NB4 (cell line): Measurements from ENCODE around the gene PLA2G6.

Experiments used
- MYC ChIP-seq: IDR thresholded peaks from 2 replicates; pipeline ENCODE4 v1.6.1; 2011; ENCODE audit warnings: low read depth, low read length
- POLR2A ChIP-seq: IDR thresholded peaks from 2 replicates; pipeline ENCODE4 v1.6.1; 2011; ENCODE audit warnings: mild to moderate bottlenecking; ENCODE audit not compliant: insufficient read length; ENCODE audit errors: extremely low read depth
- TF ChIP-seq, protein P1 (sequence below): IDR thresholded peaks from one replicate; pipeline ENCODE4 v1.5.1; 2012; ENCODE audit warnings: low read depth, low read length
- TF ChIP-seq, protein P2 (sequence below): IDR thresholded peaks from 2 replicates; pipeline ENCODE4 v1.6.1; 2011; ENCODE audit warnings: low read depth, low read length

DNA sequence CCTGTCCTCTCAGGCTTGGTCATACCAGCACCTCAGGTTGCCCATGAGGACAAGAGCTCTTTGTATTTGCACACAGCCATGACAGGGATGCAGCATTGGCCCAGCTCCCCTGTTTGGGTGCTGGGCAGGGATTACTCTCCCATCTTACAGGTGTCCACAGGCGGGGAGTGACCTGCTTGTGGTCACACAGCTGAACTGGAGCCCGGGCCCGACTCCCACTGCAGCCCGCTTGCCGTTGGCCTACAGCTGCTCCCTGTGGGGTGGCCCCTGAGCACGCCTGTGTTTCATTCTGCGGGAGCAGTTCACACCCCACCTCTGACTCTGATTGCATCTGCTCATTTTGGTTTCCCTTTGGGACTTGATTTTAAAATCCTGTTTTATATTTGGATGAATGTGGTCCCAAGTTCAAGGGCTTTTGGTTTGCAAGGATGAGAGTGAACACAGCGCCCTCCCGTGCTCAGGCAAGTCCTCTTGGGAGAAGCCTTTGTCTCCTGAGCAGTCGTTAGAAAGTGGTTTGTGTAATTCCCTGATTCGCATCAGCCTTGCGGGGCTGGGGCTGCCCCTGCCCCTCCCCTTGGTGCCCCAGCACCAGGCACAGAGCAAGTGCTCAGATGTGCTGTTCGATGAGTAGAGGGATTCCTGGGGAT is 115.1 kb downstream of the PLA2G6 start:
- TF ChIP-seq, protein P1, sequence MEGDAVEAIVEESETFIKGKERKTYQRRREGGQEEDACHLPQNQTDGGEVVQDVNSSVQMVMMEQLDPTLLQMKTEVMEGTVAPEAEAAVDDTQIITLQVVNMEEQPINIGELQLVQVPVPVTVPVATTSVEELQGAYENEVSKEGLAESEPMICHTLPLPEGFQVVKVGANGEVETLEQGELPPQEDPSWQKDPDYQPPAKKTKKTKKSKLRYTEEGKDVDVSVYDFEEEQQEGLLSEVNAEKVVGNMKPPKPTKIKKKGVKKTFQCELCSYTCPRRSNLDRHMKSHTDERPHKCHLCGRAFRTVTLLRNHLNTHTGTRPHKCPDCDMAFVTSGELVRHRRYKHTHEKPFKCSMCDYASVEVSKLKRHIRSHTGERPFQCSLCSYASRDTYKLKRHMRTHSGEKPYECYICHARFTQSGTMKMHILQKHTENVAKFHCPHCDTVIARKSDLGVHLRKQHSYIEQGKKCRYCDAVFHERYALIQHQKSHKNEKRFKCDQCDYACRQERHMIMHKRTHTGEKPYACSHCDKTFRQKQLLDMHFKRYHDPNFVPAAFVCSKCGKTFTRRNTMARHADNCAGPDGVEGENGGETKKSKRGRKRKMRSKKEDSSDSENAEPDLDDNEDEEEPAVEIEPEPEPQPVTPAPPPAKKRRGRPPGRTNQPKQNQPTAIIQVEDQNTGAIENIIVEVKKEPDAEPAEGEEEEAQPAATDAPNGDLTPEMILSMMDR = peak; percentile 19
- no peak for TF ChIP-seq POLR2A
- TF ChIP-seq MYC = no peak
- TF ChIP-seq, protein P2, sequence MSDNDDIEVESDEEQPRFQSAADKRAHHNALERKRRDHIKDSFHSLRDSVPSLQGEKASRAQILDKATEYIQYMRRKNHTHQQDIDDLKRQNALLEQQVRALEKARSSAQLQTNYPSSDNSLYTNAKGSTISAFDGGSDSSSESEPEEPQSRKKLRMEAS = no peak
